ENCODE results near the gene IL34. TPM values are rescaled to one million over a fixed set of nuclear protein-coding genes. Genes with fewer than 3 reads are reported as not detected.

IL34 gene
- total and polyA plus RNA-seq, 2 of the 13 experiments (the other 11 are each of a cell fraction or from before 2014, with no cell fraction given), result 1.2 to 1.3 TPM

- TF ChIP-seq ZNF580 (CRISPR knock-in tag; IDR thresholded peaks at IDR 0.05; ENCODE audit: borderline replicate concordance, low read depth), result no peak
- no peak for TF ChIP-seq ZNF460 (CRISPR knock-in tag; IDR thresholded peaks at IDR 0.05; ENCODE audit: borderline replicate concordance)
- peak; percentile 69 for TF ChIP-seq ZNF331 (CRISPR knock-in tag; IDR thresholded peaks at IDR 0.05)
- no peak for TF ChIP-seq ZNF30 (CRISPR knock-in tag; IDR thresholded peaks at IDR 0.05)
- no peak for TF ChIP-seq ZNF367 (CRISPR knock-in tag; IDR thresholded peaks at IDR 0.05; ENCODE audit: borderline replicate concordance)
- TF ChIP-seq KDM5A (IDR thresholded peaks at IDR 0.05; ENCODE audit: borderline replicate concordance, low read length), result no peak
- peak; percentile 46; the same call in 1 of the 2 replicates for TF ChIP-seq TFDP2 (CRISPR knock-in tag; IDR thresholded peaks at IDR 0.05)
- peak; percentile 79 for TF ChIP-seq ZSCAN31 (CRISPR knock-in tag; IDR thresholded peaks at IDR 0.05; ENCODE audit: low read depth)
- no peak for TF ChIP-seq MEF2D (CRISPR knock-in tag; IDR thresholded peaks at IDR 0.05)
- no peak for TF ChIP-seq ZKSCAN8 (CRISPR knock-in tag; IDR thresholded peaks at IDR 0.05; ENCODE audit: borderline replicate concordance)
- TF ChIP-seq ZNF550 (CRISPR knock-in tag; IDR thresholded peaks at IDR 0.05; ENCODE audit: borderline replicate concordance), result no peak
- no peak for TF ChIP-seq DPF2 (CRISPR knock-in tag; IDR thresholded peaks at IDR 0.05; ENCODE audit: borderline replicate concordance, low read depth)
- TF ChIP-seq BORCS8-MEF2B (CRISPR knock-in tag; IDR thresholded peaks at IDR 0.05), result no peak
- no peak for TF ChIP-seq HMG20A (CRISPR knock-in tag; IDR thresholded peaks at IDR 0.05; ENCODE audit: borderline replicate concordance)
- TF ChIP-seq ZNF713 (CRISPR knock-in tag; IDR thresholded peaks at IDR 0.05), result no peak
- TF ChIP-seq ZNF841 (CRISPR knock-in tag; IDR thresholded peaks at IDR 0.05; ENCODE audit: borderline replicate concordance), result no peak
- TF ChIP-seq MXI1 (IDR thresholded peaks at IDR 0.05; ENCODE audit: borderline replicate concordance, low read depth, low read length), result peak; percentile 76; the same call in 2 of the 3 replicates
- TF ChIP-seq ELF1 (CRISPR knock-in tag; IDR thresholded peaks at IDR 0.05), result no peak
- TF ChIP-seq NR2F1 (CRISPR knock-in tag; IDR thresholded peaks at IDR 0.05), result no peak
- no peak for TF ChIP-seq ZNF513 (CRISPR knock-in tag; conservative IDR thresholded peaks at IDR 0.05)
- peak; percentile 32; the same call in 1 of the 2 replicates for TF ChIP-seq MED13 (CRISPR knock-in tag; IDR thresholded peaks at IDR 0.05)
- peak; percentile 72 for TF ChIP-seq USF2 (IDR thresholded peaks at IDR 0.05; ENCODE audit: low read depth, low read length)
- TF ChIP-seq USF2 (CRISPR knock-in tag; IDR thresholded peaks at IDR 0.05; ENCODE audit: borderline replicate concordance), result peak; percentile 72; the same call in 1 of the 2 replicates
- no peak for TF ChIP-seq ELK4 (CRISPR knock-in tag; IDR thresholded peaks at IDR 0.05; ENCODE audit: borderline replicate concordance)
These were observed 39.6 kb downstream of the IL34 start, which contains the start of gene MTSS2 (continued) for GRCh38 chr16:70685938-70686375.
